Activated B cell treated with CpG ODN at 0.5 μM for 24 hours (primary cell): ENCODE measurements around the gene ANO2. TPM values are rescaled to one million over a fixed set of nuclear protein-coding genes. Genes with fewer than 3 reads are reported as not detected.

Source experiments
- ATAC-seq: fragments of 200-7000 bp; cut with Tn5 transposase; one replicate; pipeline ENCODE4 v1.10.0; 2021; ENCODE audit warnings: low read depth, mild to moderate bottlenecking, moderate library complexity
- CTCF ChIA-PET: fragments of 350-600 bp; sonication (Branson Sonifier 250); formaldehyde crosslinking; loops from one replicate; lab custom pipeline; 2021; ENCODE audit warnings: antibody characterized with exemption; lab: Charles Lee
- POLR2A ChIA-PET: fragments of 350-600 bp; sonication (Branson Sonifier 250); formaldehyde crosslinking; loops from one replicate; lab custom pipeline; 2021; ENCODE audit warnings: antibody characterized with exemption; lab: Charles Lee
- DNase-seq: peaks from one replicate; pipeline ENCODE4 v3.0.0; 2022
- H3K27ac Mint-ChIP-seq: one replicate; pipeline ENCODE4 v1.8.0; 2020; ENCODE audit warnings: mixed read lengths
- H3K27me3 Mint-ChIP-seq: one replicate; pipeline ENCODE4 v1.8.0; 2021; ENCODE audit warnings: mixed read lengths
- H3K36me3 Mint-ChIP-seq: one replicate; pipeline ENCODE4 v1.8.0; 2021; ENCODE audit warnings: low read depth, mixed read lengths
- H3K4me1 Mint-ChIP-seq: one replicate; pipeline ENCODE4 v1.8.0; 2021; ENCODE audit warnings: mixed read lengths
- H3K4me3 Mint-ChIP-seq: one replicate; pipeline ENCODE4 v1.8.0; 2020; ENCODE audit warnings: mild to moderate bottlenecking, mixed read lengths
- H3K9me3 Mint-ChIP-seq: one replicate; pipeline ENCODE4 v1.8.0; 2020; ENCODE audit warnings: mixed read lengths
- intact Hi-C: fragments of 100-400 bp; cut with micrococcal nuclease; formaldehyde crosslinking; loops from one replicate; pipeline ENCODE4 v1.15.1; 2024
- total RNA-seq: library from RNA; stranded (reverse); gene quantifications from 2 replicates; pipeline ENCODE4 v1.2.3, GENCODE V29; 2022
- TF ChIP-seq, protein P1 (sequence below): fragments of 200-600 bp; IDR thresholded peaks from one replicate; pipeline ENCODE4 v1.8.0; 2022; ENCODE audit warnings: antibody characterized with exemption, mild to moderate bottlenecking

Gene ANO2
- total RNA-seq, 1 donor from 2014 or later = not detected

DNA sequence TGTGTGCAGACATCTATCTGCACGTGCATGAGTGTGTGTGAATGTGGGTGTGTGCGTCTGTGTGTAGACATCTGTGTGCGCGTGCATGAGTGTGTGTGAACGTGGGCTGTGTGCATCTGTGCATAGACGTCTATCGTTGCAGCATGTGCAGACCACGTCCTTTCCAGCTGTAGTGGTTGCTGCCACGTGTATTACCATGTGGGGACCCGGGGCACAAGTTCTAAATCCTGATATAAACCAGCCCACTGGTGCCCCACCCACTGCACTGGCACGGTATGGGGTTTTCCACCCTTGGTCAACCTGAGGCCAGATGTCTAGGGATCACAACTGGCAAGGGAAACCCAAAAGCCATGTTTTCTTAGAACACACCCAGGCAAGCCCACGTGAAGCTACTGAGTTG is 197.0 kb downstream of the ANO2 start:
- H3K4me1 Mint-ChIP-seq = no peaks in the 10 kb centered on the region
- no peak for ATAC-seq
- no peaks in the 10 kb centered on the region for H3K36me3 Mint-ChIP-seq

DNA sequence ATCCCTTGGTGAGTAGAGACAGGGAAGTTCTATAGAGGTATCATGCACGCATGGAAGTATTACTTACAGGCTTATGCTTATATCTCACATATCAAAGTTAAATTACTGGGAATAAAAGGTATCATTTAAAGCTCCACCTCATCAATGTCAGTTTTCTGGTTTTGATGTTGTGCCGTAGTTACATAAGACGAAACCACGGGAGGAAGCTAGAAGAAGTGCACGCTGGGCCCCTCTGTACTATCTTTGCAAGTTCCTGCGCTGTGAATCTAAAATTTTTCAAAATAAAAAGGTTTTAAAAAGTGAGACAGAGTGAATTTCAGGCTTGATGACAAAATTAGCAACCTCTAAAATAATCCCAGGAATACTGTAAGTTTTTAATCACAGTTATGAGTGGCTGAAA is 198.1 kb downstream of the ANO2 start:
- ChIA-PET POLR2A (no interaction called here), CTCF (no interaction called here)
- Mint-ChIP-seq H3K4me3 (no peak overlapping the region), H3K27ac (no peak overlapping the region), H3K4me1 (no peaks in the 10 kb centered on the region), H3K27me3 (peaks cover 3% of the 10 kb centered on the region), H3K9me3 (no peaks in the 10 kb centered on the region), H3K36me3 (no peaks in the 10 kb centered on the region)
- TF ChIP-seq, protein P1, sequence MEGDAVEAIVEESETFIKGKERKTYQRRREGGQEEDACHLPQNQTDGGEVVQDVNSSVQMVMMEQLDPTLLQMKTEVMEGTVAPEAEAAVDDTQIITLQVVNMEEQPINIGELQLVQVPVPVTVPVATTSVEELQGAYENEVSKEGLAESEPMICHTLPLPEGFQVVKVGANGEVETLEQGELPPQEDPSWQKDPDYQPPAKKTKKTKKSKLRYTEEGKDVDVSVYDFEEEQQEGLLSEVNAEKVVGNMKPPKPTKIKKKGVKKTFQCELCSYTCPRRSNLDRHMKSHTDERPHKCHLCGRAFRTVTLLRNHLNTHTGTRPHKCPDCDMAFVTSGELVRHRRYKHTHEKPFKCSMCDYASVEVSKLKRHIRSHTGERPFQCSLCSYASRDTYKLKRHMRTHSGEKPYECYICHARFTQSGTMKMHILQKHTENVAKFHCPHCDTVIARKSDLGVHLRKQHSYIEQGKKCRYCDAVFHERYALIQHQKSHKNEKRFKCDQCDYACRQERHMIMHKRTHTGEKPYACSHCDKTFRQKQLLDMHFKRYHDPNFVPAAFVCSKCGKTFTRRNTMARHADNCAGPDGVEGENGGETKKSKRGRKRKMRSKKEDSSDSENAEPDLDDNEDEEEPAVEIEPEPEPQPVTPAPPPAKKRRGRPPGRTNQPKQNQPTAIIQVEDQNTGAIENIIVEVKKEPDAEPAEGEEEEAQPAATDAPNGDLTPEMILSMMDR = no peak
- DNase-seq (no peak), ATAC-seq (no peak)
- intact Hi-C loops = no loop called here

More for the DNA sequence above, 197.0 kb downstream of the ANO2 start:
- DNase-seq = no peak
- POLR2A ChIA-PET = no interaction called here
- TF ChIP-seq, protein P1 = no peak
- Mint-ChIP-seq H3K4me3 (no peak overlapping the region), H3K27me3 (peaks cover 3% of the 10 kb centered on the region), H3K9me3 (no peaks in the 10 kb centered on the region), H3K27ac (no peak overlapping the region)
- CTCF ChIA-PET = no interaction called here
- intact Hi-C loops = no loop called here

DNA sequence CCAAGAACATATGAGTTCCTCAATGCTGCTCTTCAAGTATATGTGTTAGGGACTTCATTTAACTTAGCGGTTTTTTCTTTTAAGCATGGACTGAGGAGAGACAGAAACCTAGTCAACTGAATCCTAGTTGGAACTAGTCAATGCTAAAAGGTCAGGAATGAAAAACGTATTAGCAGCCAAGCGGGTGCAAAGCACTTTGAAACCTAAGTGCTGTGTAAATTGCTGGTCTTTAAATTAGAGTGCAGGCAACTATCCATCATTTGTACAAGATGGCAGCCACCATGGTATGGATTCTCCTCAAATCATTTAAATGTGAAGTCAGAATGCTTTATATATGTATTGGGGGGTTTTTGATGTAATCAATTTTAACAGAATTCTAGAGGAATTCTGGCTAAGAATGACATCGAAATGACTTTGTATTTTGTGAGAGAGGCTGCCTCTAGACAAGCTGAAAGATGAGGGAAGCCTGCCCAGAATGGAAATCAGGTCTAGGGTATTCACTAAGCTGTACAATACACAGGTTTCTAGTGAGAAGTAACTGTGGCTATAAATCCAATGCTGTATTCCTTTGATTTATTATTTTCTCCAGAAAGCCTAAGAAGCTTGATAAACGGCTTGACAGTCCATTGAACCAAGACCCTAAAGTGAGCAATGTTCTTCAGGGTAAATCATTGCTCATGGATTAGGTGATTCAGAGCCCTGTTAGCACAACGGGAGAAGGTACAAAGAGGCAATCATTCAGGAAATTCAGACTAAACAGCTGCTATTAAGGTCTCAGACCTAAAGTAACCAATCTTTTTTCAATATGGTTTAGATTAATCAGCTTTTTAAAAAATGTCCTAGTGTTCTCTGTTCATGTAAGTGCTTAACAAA is 198.8 kb downstream of the ANO2 start:
- ChIA-PET CTCF (no interaction called here), POLR2A (no interaction called here)
- intact Hi-C loops = no loop called here
- Mint-ChIP-seq H3K36me3 (no peaks in the 10 kb centered on the region), H3K27me3 (peaks cover 3% of the 10 kb centered on the region), H3K4me1 (no peaks in the 10 kb centered on the region), H3K27ac (no peak overlapping the region), H3K4me3 (no peak overlapping the region), H3K9me3 (no peaks in the 10 kb centered on the region)
- no peak for DNase-seq
- no peak for ATAC-seq
- TF ChIP-seq, protein P1 = no peak

DNA sequence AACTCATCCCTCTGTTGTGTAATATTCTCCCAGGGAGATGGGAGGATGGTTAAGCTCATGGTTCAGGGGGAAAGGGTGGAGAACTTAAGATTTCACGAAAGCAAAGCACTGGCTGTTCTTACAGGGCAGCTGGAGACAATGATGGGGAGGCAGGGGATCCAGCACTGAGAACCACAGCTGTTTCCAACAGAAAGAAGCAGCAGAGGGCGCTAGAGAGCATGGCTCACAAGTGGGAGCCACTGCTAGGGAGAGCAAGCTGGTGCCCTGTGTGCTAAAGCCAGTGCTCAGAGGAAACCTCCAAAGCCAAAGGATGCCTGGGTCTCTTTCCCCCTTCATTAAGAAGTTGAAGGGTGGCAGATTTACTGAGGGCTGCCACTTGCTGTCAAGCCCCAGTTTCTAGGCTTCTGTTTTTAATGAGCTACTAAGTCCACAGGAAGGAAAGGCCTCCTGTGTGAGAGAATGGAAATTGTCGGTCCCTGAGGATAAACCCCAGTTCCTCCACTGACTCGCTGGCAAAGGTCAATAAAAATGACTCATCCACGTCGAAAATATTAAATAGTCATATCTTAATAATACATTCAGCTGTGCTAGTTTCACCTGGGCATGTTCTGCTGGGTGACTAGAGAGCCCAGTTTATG is 199.7 kb downstream of the ANO2 start:
- no peaks in the 10 kb centered on the region for H3K36me3 Mint-ChIP-seq
- H3K9me3 Mint-ChIP-seq = no peaks in the 10 kb centered on the region
- ChIA-PET CTCF (no interaction called here), POLR2A (no interaction called here)
- H3K27ac Mint-ChIP-seq = no peak overlapping the region
- TF ChIP-seq, protein P1 = no peak
- ATAC-seq (no peak), DNase-seq (no peak)
- no peak overlapping the region for H3K4me3 Mint-ChIP-seq
- intact Hi-C loops = no loop called here
- H3K27me3 Mint-ChIP-seq = peaks cover 3% of the 10 kb centered on the region
- no peaks in the 10 kb centered on the region for H3K4me1 Mint-ChIP-seq

DNA sequence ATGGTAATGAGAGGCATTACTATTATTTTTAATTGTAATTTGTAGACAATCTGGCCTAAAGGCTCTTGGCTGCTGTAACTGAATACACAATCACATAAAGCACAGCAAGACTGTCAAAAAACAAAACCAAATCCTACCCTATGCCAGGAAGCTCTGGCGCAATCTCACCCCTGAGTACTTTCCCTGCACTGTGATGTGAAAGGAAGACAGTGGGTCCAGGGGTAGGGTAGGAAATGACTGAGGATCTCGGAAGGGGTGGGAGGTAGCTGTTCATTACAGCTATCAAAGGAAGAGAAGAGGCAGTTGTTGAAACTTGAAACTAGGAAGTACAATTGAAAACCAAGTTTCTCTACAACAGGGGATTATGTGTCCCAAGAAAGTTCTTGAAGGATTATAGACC is 202.8 kb downstream of the ANO2 start:
- H3K4me1 Mint-ChIP-seq = no peaks in the 10 kb centered on the region
- ATAC-seq (no peak), DNase-seq (no peak)
- no peak overlapping the region for H3K4me3 Mint-ChIP-seq
- POLR2A ChIA-PET = no interaction called here
- CTCF ChIA-PET = no interaction called here
- no peaks in the 10 kb centered on the region for H3K36me3 Mint-ChIP-seq
- intact Hi-C loops = no loop called here
- H3K27ac Mint-ChIP-seq = no peak overlapping the region
- TF ChIP-seq, protein P1 = no peak
- no peaks in the 10 kb centered on the region for H3K9me3 Mint-ChIP-seq
- peaks cover 3% of the 10 kb centered on the region for H3K27me3 Mint-ChIP-seq
